ENCODE measurements around the gene FCHO1. TPM values are rescaled to one million over a fixed set of nuclear protein-coding genes. Genes with fewer than 3 reads are reported as not detected.
"Not testable (repeated sequence)": the region's sequence is repeated elsewhere in the genome, so short reads cannot be mapped to it uniquely, and the experiment has no call there.

Gene FCHO1
- total RNA-seq, 2 experiments from 2014 or later, result 85.6 to 107 TPM

- no peak overlapping the region for H3K27ac ChIP-seq (ENCODE audit: low read depth, low read length, poor library complexity, severe bottlenecking)
- no peak overlapping the region for H2AFZ ChIP-seq (ENCODE audit: low read length)
- TF ChIP-seq CTCF (conservative IDR thresholded peaks at IDR 0.05; ENCODE audit: low read length) (no peak), EZH2phosphoT487 (IDR thresholded peaks at IDR 0.05; ENCODE audit: borderline replicate concordance, low read depth, low read length) (no peak)
- no peaks in the 10 kb centered on the region for H4K20me1 ChIP-seq (ENCODE audit: insufficient read depth, low read length)
- H3K36me3 ChIP-seq (ENCODE audit: insufficient read depth, low read length), result peaks cover 85% of the 10 kb centered on the region
- no peak for DNase-seq (ENCODE audit: low spot score)
- CTCF ChIA-PET (ENCODE audit: unreplicated experiment), result no interaction called here
- intact Hi-C loops (cut with micrococcal nuclease; ENCODE audit: unreplicated experiment), result no loop called here
- peaks cover 11% of the 10 kb centered on the region for H3K4me1 ChIP-seq (ENCODE audit: insufficient read depth, low read length, poor library complexity, severe bottlenecking)
- H3K4me3 ChIP-seq (ENCODE audit: low read depth, low read length, poor library complexity, severe bottlenecking), result no peak overlapping the region
- no peaks in the 10 kb centered on the region for H3K9me3 ChIP-seq (ENCODE audit: low read length)
- no peaks in the 10 kb centered on the region for H3K9me2 ChIP-seq (ENCODE audit: insufficient read depth, low read length)
- BruUV-seq (replicated peaks), result no TSS peak
- POLR2A ChIA-PET, result no interaction called here
- no peak overlapping the region for H3K4me2 ChIP-seq (ENCODE audit: low read length)
- H3K79me2 ChIP-seq (ENCODE audit: insufficient read depth, low read depth, low read length), result no peaks in the 10 kb centered on the region
Observed at GRCh38 chr19:17780781-17781180, 29.5 kb downstream of the FCHO1 start.

GRCh38 chr19:17783721-17784120, 32.4 kb downstream of the FCHO1 start:
- peaks cover 84% of the 10 kb centered on the region for H3K36me3 ChIP-seq (ENCODE audit: insufficient read depth, low read length)
- CTCF ChIA-PET (ENCODE audit: unreplicated experiment), result not testable (repeated sequence)

GRCh38 chr19:17784201-17785008, 33.1 kb downstream of the FCHO1 start:
- BruUV-seq (replicated peaks), result no TSS peak
- intact Hi-C loops (cut with micrococcal nuclease; ENCODE audit: unreplicated experiment), result loop anchor here (1.0 to 2.0 kb wide), 2 partner anchors 70 to 80 kb away; no protein-coding TSS in a partner anchor
- Histone ChIP-seq H2AFZ (ENCODE audit: low read length) (no peak overlapping the region), H3K36me3 (ENCODE audit: insufficient read depth, low read length) (peaks cover 84% of the 10 kb centered on the region), H3K27ac (ENCODE audit: low read depth, low read length, poor library complexity, severe bottlenecking) (no peak overlapping the region), H3K9me2 (ENCODE audit: insufficient read depth, low read length) (no peaks in the 10 kb centered on the region), H3K79me2 (ENCODE audit: insufficient read depth, low read depth, low read length) (no peaks in the 10 kb centered on the region), H3K4me1 (ENCODE audit: insufficient read depth, low read length, poor library complexity, severe bottlenecking) (no peaks in the 10 kb centered on the region), H4K20me1 (ENCODE audit: insufficient read depth, low read length) (no peaks in the 10 kb centered on the region), H3K9me3 (ENCODE audit: low read length) (no peaks in the 10 kb centered on the region), H3K4me2 (ENCODE audit: low read length) (no peak overlapping the region), H3K4me3 (ENCODE audit: low read depth, low read length, poor library complexity, severe bottlenecking) (no peak overlapping the region)
- DNase-seq (ENCODE audit: low spot score), result peak; percentile 73
- TF ChIP-seq EZH2phosphoT487 (IDR thresholded peaks at IDR 0.05; ENCODE audit: borderline replicate concordance, low read depth, low read length) (no peak), CTCF (conservative IDR thresholded peaks at IDR 0.05; ENCODE audit: low read length) (peak; percentile 85)
- ChIA-PET POLR2A (no interaction called here), CTCF (ENCODE audit: unreplicated experiment) (no interaction called here)

More at GRCh38 chr19:17783721-17784120, 32.4 kb downstream of the FCHO1 start:
- H2AFZ ChIP-seq (ENCODE audit: low read length); H3K4me2 ChIP-seq (ENCODE audit: low read length); POLR2A ChIA-PET; BruUV-seq (replicated peaks); H3K4me3 ChIP-seq (ENCODE audit: low read depth, low read length, poor library complexity, severe bottlenecking); H3K27ac ChIP-seq (ENCODE audit: low read depth, low read length, poor library complexity, severe bottlenecking); H3K79me2 ChIP-seq (ENCODE audit: insufficient read depth, low read depth, low read length); H4K20me1 ChIP-seq (ENCODE audit: insufficient read depth, low read length); H3K9me3 ChIP-seq (ENCODE audit: low read length); H3K9me2 ChIP-seq (ENCODE audit: insufficient read depth, low read length); DNase-seq (ENCODE audit: low spot score); H3K4me1 ChIP-seq (ENCODE audit: insufficient read depth, low read length, poor library complexity, severe bottlenecking): not testable (repeated sequence)
- intact Hi-C loops (cut with micrococcal nuclease; ENCODE audit: unreplicated experiment), result loop anchor here (1.0 to 2.0 kb wide), 2 partner anchors 71 to 79 kb away; no protein-coding TSS in a partner anchor

All from OCI-LY7 (cell line).